Fibroblast of lung (primary cell): Measurements from ENCODE around the gene SDHB. TPM values are rescaled to one million over a fixed set of nuclear protein-coding genes. Genes with fewer than 3 reads are reported as not detected.

Experiments
- DNase-seq, 2 donors: peaks; one replicate each; pipeline versions ENCODE4 v3.0.0 to v3.0.0-alpha.2; 2010; ENCODE audit warnings: low read depth in 2 of 2
- H2AFZ ChIP-seq: 2 replicates; pipeline ENCODE4 v1.5.1; 2012; ENCODE audit warnings: low read length, control low read depth, inconsistent platforms
- H3K27ac ChIP-seq: 2 replicates; pipeline ENCODE4 v1.5.1; 2011; ENCODE audit warnings: low read length, control low read depth; ENCODE audit not compliant: insufficient read depth
- H3K27me3 ChIP-seq: 2 replicates; pipeline ENCODE4 v1.5.1; 2011; ENCODE audit warnings: mild to moderate bottlenecking, low read length; ENCODE audit not compliant: control insufficient read depth, insufficient read depth
- H3K36me3 ChIP-seq: 2 replicates; pipeline ENCODE4 v1.5.1; 2011; ENCODE audit warnings: low read length; ENCODE audit not compliant: control insufficient read depth, insufficient read depth
- H3K4me1 ChIP-seq: 2 replicates; pipeline ENCODE4 v1.5.1; 2011; ENCODE audit warnings: low read length; ENCODE audit not compliant: control insufficient read depth, insufficient read depth; ENCODE audit errors: extremely low read depth
- H3K4me2 ChIP-seq: 2 replicates; pipeline ENCODE4 v1.5.1; 2011; ENCODE audit warnings: low read length, control low read depth; ENCODE audit not compliant: insufficient read depth; ENCODE audit errors: extremely low read depth
- H3K4me3 ChIP-seq, 4 experiments: fragments of 200-600 bp in 1 of 4; sonication (generic) in 1 of 4; replicated peaks in 1 of 4; 2 replicates each; pipeline ENCODE4 v1.5.1; 2011 to 2016; ENCODE audit warnings: low read length in 4 of 4, low read depth in 3 of 4, mild to moderate bottlenecking in 3 of 4, control low read depth in 2 of 4, inconsistent platforms in 1 of 4, mixed read lengths in 1 of 4; ENCODE audit not compliant: insufficient read depth in 1 of 4; ENCODE audit errors: control extremely low read depth in 1 of 4
- H3K79me2 ChIP-seq: 2 replicates; pipeline ENCODE4 v1.5.1; 2012; ENCODE audit warnings: mild to moderate bottlenecking, low read length, inconsistent platforms; ENCODE audit not compliant: control insufficient read depth, insufficient read depth
- H3K9ac ChIP-seq: 2 replicates; pipeline ENCODE4 v1.5.1; 2011; ENCODE audit warnings: mild to moderate bottlenecking, low read length, control low read depth; ENCODE audit not compliant: insufficient read depth
- H3K9me3 ChIP-seq: 2 replicates; pipeline ENCODE4 v1.5.1; 2012; ENCODE audit warnings: low read depth, low read length; ENCODE audit not compliant: control insufficient read depth, insufficient read depth
- H4K20me1 ChIP-seq: 2 replicates; pipeline ENCODE4 v1.5.1; 2011; ENCODE audit warnings: low read length; ENCODE audit not compliant: control insufficient read depth, insufficient read depth; ENCODE audit errors: extremely low read depth
- EZH2 ChIP-seq: IDR thresholded peaks from 2 replicates; pipeline ENCODE4 v1.5.1; 2012; ENCODE audit warnings: low read length, control low read depth, mild to moderate bottlenecking; ENCODE audit errors: missing control alignments
- polyA plus RNA-seq, 2 donors: library from polyadenylated mRNA; depleted of rRNA in 1 of 2; stranded (reverse) in 1 of 2; unstranded in 1 of 2; fragments of >200 nt; gene quantifications; 2 replicates each; pipeline ENCODE4 v1.2.1, GENCODE V29; 2011 to 2012; ENCODE audit warnings: missing spikeins in 1 of 2
- total RNA-seq: library from RNA; depleted of rRNA; stranded (reverse); fragments of >200 nt; gene quantifications from 2 replicates; pipeline ENCODE4 v1.2.1, GENCODE V29; 2014
- TF ChIP-seq, protein P1 (sequence below), 2 donors: IDR thresholded peaks in 1 of 2; conservative IDR thresholded peaks in 1 of 2; 1 replicate in 1 of 2; 2 replicates in 1 of 2; pipeline ENCODE4 v1.5.1; 2011 to 2012; ENCODE audit warnings: low read length in 2 of 2, control low read depth in 1 of 2, inconsistent platforms in 1 of 2, low read depth in 1 of 2, mild to moderate bottlenecking in 1 of 2

Gene SDHB
- total and polyA plus RNA-seq, 2 donors (not counting 1 experiment from before 2014, with no cell fraction given), result 136 to 170 TPM

DNA sequence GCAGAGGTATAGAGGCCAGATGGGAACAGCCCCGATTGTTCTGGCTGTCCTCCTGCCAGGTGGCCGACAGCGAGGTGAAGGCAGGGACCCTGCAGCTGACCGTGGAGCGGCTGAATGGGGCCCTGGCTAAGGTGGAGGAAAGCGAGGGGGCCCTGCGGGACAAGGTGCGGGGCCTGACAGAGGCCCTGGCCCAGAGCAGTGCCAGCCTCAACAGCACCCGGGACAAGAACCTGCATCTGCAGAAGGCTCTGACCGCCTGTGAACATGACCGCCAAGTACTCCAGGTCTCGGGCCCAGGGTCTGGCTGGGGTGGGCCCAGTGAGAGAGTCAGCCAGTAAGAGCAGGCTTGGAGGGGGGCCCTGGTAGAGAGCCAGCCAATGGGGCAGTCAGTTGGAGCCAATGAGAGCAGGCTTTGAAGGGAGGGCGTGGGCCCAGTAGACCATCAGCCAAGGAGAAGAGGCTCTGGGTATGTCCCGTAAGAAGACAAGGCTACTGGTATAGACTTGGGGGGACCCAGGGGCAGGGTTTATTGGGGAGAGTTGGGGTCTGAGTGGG lies 84.7 kb downstream of the SDHB start:
- H4K20me1 ChIP-seq, result no peaks in the 10 kb centered on the region
- no peak overlapping the region for H2AFZ ChIP-seq
- no peak overlapping the region for H3K27ac ChIP-seq
- H3K4me3 ChIP-seq, result no peak overlapping the region
- H3K79me2 ChIP-seq, result no peaks in the 10 kb centered on the region
- H3K9ac ChIP-seq, result no peak overlapping the region
- TF ChIP-seq, protein P1, sequence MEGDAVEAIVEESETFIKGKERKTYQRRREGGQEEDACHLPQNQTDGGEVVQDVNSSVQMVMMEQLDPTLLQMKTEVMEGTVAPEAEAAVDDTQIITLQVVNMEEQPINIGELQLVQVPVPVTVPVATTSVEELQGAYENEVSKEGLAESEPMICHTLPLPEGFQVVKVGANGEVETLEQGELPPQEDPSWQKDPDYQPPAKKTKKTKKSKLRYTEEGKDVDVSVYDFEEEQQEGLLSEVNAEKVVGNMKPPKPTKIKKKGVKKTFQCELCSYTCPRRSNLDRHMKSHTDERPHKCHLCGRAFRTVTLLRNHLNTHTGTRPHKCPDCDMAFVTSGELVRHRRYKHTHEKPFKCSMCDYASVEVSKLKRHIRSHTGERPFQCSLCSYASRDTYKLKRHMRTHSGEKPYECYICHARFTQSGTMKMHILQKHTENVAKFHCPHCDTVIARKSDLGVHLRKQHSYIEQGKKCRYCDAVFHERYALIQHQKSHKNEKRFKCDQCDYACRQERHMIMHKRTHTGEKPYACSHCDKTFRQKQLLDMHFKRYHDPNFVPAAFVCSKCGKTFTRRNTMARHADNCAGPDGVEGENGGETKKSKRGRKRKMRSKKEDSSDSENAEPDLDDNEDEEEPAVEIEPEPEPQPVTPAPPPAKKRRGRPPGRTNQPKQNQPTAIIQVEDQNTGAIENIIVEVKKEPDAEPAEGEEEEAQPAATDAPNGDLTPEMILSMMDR (conservative IDR thresholded peaks at IDR 0.05 in 1 of 2, IDR thresholded peaks at IDR 0.05 in 1 of 2; ENCODE audit: low read depth in 1 of 2, low read length in 2 of 2), result no peak
- TF ChIP-seq EZH2, result no peak
- no peak overlapping the region for H3K4me2 ChIP-seq
- H3K36me3 ChIP-seq, result peaks cover 4% of the 10 kb centered on the region
- H3K9me3 ChIP-seq, result no peaks in the 10 kb centered on the region
- H3K27me3 ChIP-seq, result no peaks in the 10 kb centered on the region
- H3K4me1 ChIP-seq, result peaks cover 3% of the 10 kb centered on the region
- DNase-seq, result no peak

Other genes starting within 250 kb of the SDHB start
- under 0.01 and 3,997 TPM in 2 replicates for gene RNU1-2, start 158.1 kb downstream of the SDHB start, total RNA-seq
- gene RNU1-2, start 158.1 kb downstream of the SDHB start, polyA plus RNA-seq, result not detected in 2 replicates
- gene CROCC, start 132.1 kb downstream of the SDHB start, total RNA-seq, result 20.3 and 22.3 TPM in 2 replicates
- gene CROCC, start 132.1 kb downstream of the SDHB start, polyA plus RNA-seq, result 3.6 and 3.8 TPM in 2 replicates
- 10.0 and 16.2 TPM in 2 replicates for gene MFAP2, start 73.4 kb downstream of the SDHB start, total RNA-seq
- 14.1 and 40.4 TPM in 2 replicates for gene MFAP2, start 73.4 kb downstream of the SDHB start, polyA plus RNA-seq
- 7.7 and 10.9 TPM in 2 replicates for gene ATP13A2, start 42.1 kb downstream of the SDHB start, total RNA-seq
- 6.5 and 9.2 TPM in 2 replicates for gene ATP13A2, start 42.1 kb downstream of the SDHB start, polyA plus RNA-seq
- gene PADI2, start 65.4 kb upstream of the SDHB start, total RNA-seq, result not detected in 2 replicates
- gene PADI2, start 65.4 kb upstream of the SDHB start, polyA plus RNA-seq, result 0.03 TPM in 1 of 2 replicates, not detected in the other
- not detected in 2 replicates for gene PADI1, start 151.1 kb upstream of the SDHB start, total RNA-seq
- gene PADI1, start 151.1 kb upstream of the SDHB start, polyA plus RNA-seq, result not detected in 2 replicates
- gene PADI3, start 195.1 kb upstream of the SDHB start, total RNA-seq, result not detected in 2 replicates
- gene PADI3, start 195.1 kb upstream of the SDHB start, polyA plus RNA-seq, result not detected in 2 replicates